Loucy (cell line): ENCODE results near the gene LILRA5.

Experiments used
- EZH2phosphoT487 ChIP-seq: fragments of 200-600 bp; IDR thresholded peaks from 2 replicates; pipeline ENCODE4 v1.6.1; 2018; ENCODE audit warnings: antibody characterized with exemption, mild to moderate bottlenecking, moderate library complexity, borderline replicate concordance
- TF ChIP-seq, protein P1 (sequence below): fragments of 200-600 bp; sonication (generic); conservative IDR thresholded peaks from 2 replicates; pipeline ENCODE4 v1.5.1; 2014; ENCODE audit warnings: mild to moderate bottlenecking, antibody characterized with exemption, low read length

- TF ChIP-seq, protein P1, sequence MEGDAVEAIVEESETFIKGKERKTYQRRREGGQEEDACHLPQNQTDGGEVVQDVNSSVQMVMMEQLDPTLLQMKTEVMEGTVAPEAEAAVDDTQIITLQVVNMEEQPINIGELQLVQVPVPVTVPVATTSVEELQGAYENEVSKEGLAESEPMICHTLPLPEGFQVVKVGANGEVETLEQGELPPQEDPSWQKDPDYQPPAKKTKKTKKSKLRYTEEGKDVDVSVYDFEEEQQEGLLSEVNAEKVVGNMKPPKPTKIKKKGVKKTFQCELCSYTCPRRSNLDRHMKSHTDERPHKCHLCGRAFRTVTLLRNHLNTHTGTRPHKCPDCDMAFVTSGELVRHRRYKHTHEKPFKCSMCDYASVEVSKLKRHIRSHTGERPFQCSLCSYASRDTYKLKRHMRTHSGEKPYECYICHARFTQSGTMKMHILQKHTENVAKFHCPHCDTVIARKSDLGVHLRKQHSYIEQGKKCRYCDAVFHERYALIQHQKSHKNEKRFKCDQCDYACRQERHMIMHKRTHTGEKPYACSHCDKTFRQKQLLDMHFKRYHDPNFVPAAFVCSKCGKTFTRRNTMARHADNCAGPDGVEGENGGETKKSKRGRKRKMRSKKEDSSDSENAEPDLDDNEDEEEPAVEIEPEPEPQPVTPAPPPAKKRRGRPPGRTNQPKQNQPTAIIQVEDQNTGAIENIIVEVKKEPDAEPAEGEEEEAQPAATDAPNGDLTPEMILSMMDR, result no peak
- no peak for TF ChIP-seq EZH2phosphoT487
These were observed 3.8 kb upstream of the LILRA5 start for GRCh38 chr19:54316746-54317107.
